Stimulated activated CD4-positive, alpha-beta T cell treated with anti-CD3 and anti-CD28 coated beads, TNF-alpha, amount 100 ng/mL, for 48 hours (primary cell): ENCODE data around the gene CRK.

Experiments used
- DNase-seq, 3 donors: peaks; one replicate each; pipeline ENCODE4 v3.0.0-alpha.2; 2020; ENCODE audit warnings: low read depth in 3 of 3

CRK gene

GRCh38 chr17:1486802-1487695 lies 31.0 kb upstream of the CRK start:
- DNase-seq, result peak; percentile 44 to 66 (median 61)

- peak in 1 of 3 donors; percentile 44 for DNase-seq
Measured at GRCh38 chr17:1485423-1486376, 29.7 kb upstream of the CRK start.

GRCh38 chr17:1484676-1485422 lies 28.8 kb upstream of the CRK start:
- no peak for DNase-seq

GRCh38 chr17:1484060-1484535 lies 28.1 kb upstream of the CRK start:
- no peak for DNase-seq

GRCh38 chr17:1482680-1483079 lies 26.6 kb upstream of the CRK start:
- DNase-seq, result no peak

GRCh38 chr17:1481736-1482135 lies 25.7 kb upstream of the CRK start:
- no peak for DNase-seq

- no peak for DNase-seq
Measured at GRCh38 chr17:1480747-1481465, 24.9 kb upstream of the CRK start.

- DNase-seq, result no peak
Measured at GRCh38 chr17:1478418-1478817, 22.4 kb upstream of the CRK start.

- no peak for DNase-seq
Measured at GRCh38 chr17:1475321-1475854, 19.4 kb upstream of the CRK start.

- DNase-seq, result no peak
Measured at GRCh38 chr17:1474402-1475189, 18.6 kb upstream of the CRK start.

GRCh38 chr17:1473841-1474240 lies 17.8 kb upstream of the CRK start:
- no peak for DNase-seq

GRCh38 chr17:1473170-1473569 lies 17.1 kb upstream of the CRK start:
- no peak for DNase-seq

- no peak for DNase-seq
Measured at GRCh38 chr17:1471911-1472821, 16.1 kb upstream of the CRK start.

- DNase-seq, result no peak
Measured at GRCh38 chr17:1471490-1471889, 15.5 kb upstream of the CRK start.

GRCh38 chr17:1470755-1471462 lies 14.9 kb upstream of the CRK start:
- no peak for DNase-seq

GRCh38 chr17:1470071-1470754 lies 14.2 kb upstream of the CRK start:
- DNase-seq, result no peak

- no peak for DNase-seq
Measured at GRCh38 chr17:1469231-1469852, 13.3 kb upstream of the CRK start.
